GM19455 (cell line): ENCODE results near the gene CARD9.
"Not testable (repeated sequence)": the region's sequence is repeated elsewhere in the genome, so short reads cannot be mapped to it uniquely, and the experiment has no call there.

Experiments used
- ATAC-seq: cut with Tn5 transposase; IDR thresholded peaks from one replicate; pipeline ENCODE4 v1.9.1; 2021; ENCODE audit not compliant: unreplicated experiment

CARD9 gene, protein sequence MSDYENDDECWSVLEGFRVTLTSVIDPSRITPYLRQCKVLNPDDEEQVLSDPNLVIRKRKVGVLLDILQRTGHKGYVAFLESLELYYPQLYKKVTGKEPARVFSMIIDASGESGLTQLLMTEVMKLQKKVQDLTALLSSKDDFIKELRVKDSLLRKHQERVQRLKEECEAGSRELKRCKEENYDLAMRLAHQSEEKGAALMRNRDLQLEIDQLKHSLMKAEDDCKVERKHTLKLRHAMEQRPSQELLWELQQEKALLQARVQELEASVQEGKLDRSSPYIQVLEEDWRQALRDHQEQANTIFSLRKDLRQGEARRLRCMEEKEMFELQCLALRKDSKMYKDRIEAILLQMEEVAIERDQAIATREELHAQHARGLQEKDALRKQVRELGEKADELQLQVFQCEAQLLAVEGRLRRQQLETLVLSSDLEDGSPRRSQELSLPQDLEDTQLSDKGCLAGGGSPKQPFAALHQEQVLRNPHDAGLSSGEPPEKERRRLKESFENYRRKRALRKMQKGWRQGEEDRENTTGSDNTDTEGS

DNA sequence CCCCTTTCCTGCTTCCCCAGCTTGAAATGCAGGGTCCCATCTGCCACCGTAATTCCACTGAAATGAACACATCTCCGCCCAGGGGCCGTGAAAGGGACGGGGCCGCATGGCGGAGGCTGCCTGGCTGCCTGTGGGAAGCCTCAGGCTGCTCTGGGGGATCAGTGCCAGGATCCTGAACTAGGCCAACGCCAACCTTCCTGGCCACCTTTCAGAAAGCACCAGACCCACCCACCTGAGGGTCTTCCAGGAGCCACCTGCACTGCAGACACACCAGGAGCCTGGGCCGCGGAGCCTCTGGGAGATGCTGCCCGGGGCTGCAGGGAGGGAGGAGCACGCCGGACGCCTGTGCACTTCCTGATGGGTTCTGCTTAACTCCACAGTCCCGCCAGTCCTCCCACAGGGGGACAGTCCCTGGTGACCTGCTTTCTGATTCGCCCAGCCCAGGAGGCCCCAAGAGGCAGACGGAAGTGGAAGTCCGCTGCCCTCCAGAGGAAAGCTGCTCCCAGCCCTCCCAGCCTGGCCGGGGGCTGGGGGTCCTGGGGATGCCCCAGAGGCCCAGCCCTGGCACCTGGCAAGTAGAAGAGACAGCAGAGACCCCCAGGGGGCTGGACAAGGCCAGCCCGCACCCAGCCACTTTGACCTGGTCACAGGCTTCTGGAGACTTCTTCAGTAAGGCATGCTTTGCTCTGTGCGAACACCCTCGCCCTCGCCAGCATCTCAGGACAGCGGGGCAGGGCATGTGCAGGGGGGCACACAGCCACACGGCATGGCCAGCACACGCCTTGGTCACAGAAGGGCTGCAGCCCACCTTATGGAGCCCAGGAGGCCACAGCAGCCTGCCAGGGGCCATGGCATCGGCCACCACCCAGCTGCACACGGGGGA is at the start of gene CARD9:
Gene CARD9, minus strand, starts transcription at position 370 of the 883 bp plus-strand sequence. CDS start 1,591 bp downstream, outside the sequence.
- ATAC-seq = no peak

DNA sequence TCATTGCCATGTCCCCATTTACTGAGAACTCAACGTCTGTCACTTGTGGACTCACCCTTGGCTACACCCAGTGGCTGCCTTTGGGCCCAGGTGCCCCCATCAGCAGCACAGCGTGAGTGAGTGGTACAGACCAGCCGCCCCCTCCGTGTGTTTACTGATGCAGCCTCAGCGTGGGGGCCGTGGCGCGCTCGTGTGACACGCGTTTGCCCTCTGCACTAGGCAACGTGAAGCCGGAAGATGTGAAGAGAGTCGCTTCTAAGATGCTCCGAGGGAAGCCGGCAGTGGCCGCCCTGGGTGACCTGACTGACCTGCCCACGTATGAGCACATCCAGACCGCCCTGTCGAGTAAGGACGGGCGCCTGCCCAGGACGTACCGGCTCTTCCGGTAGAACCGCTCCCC is 49.4 kb upstream of the CARD9 start:
- no peak for ATAC-seq

DNA sequence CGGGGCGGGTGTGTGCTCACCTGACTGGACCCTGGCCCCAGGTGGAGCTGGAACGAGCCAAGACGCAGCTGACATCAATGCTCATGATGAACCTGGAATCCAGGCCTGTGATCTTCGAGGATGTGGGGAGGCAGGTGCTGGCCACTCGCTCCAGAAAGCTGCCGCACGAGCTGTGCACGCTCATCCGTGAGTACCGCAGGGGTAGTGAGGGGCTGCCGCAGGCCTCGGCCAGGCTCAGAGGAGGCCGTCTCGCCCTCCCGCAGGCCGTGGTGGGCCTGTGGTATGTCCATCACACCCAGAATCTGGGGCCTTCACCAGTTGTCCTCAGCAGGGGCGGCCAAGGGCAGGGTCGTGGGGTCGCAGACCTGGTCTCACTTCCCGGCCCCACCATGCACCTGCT is 48.3 kb upstream of the CARD9 start:
- ATAC-seq = no peak

DNA sequence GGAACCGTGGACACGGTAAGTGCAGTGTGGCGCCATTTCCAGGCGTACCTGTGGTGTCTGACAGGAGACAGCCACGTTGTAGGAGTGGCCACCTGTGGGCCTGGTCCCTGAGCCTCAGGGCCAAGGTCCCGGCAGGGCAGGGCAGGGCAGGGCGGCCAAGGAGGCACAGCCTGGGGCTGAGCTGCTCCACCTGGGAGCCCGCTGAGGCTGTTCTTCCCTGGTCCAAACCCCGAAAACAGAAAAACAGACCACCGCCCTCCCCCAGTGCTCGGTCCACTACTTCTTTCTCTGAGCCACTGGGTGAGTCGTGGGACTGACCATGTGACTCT is 45.6 kb upstream of the CARD9 start:
- ATAC-seq = no peak

DNA sequence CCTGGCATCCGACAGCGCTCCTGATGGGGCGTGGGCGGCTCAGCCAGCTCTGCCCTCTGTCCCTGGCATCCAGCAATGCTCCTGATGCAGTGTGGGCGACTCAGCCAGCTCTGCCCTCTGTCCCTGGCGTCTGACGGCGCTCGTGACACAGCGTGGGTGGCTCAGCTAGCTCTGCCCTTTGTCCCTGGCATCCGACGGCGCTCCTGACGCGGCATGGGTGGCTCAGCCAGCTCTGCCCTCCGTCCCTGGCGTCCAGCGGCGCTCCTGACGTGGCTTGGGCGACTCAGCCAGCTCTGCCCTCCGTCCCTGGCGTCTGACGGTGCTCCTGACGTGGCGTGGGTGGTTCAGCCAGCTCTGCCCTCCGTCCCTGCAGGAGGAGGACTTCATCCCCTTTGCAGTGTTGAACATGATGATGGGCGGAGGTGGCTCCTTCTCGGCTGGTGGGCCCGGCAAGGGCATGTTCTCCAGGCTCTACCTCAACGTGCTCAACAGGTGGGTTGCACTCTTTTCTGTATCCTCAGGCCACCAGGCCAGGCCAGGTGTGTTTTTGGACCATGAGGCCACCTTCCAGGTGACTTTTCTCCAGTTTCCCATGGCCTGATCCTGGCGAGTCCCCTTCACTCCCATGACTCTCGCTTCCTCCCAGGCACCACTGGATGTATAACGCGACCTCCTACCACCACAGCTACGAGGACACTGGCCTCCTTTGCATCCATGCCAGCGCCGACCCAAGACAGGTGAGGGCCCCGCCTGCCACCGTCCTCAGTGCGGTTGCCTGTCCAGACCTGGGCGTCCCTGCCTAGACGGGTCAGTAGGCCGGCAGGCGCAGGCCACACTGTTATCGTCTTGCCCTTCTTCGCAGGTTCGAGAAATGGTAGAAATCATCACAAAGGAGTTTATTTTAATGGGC is 45.0 kb upstream of the CARD9 start:
- no peak for ATAC-seq

DNA sequence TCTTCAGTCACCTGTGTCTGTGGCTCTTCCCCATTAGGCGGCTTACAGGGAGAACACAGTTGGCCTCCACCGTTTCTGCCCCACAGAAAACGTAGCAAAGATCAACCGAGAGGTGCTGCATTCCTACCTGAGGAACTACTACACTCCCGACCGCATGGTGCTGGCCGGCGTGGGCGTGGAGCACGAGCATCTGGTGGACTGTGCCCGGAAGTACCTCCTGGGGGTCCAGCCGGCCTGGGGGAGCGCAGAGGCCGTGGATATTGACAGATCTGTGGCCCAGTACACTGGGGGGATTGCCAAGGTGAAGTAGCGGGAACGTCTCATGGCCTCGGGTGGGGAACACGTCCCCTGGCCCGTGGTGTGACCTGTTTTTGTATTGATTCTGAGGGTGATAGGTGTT is 43.4 kb upstream of the CARD9 start:
- ATAC-seq = no peak

DNA sequence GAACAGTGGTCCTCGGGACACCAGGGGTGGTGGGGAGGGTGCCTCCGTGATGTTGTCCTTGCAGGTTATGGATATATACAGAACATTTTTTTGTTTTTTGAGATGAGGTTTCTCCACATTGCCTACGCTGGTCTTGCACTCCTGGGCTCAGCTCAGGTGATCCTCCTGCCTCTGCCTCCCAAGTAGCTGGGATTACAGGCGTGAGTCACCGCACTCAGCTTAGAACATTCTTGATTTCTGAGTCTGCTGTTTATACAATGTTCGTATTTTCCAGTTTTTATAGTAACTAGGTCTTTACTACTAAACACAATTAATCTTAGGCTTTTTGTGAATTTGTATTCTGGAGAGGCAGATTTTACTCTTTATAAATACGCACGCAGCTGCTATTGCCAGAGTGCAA is 43.0 kb upstream of the CARD9 start:
- no peak for ATAC-seq

DNA sequence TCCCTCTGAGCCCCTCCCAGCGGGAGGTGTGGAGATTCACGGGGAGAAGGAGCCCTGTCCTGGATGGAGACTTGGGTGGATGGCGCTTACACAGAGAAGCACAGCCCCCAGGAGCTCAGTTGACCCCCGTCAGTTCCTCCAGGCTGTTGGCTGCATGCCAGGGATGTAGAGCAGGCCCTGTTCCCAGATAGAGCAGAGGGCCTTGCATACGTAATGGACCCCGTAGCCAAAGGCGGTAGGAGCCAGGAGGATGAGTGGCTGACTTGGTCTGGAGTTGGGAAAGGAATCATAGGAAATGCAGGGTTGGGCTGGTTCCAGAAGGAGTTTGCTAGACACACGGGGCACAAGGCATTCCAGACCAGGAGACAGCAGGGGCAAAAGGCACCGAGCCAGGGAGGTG is 39.5 kb upstream of the CARD9 start:
- no peak for ATAC-seq

DNA sequence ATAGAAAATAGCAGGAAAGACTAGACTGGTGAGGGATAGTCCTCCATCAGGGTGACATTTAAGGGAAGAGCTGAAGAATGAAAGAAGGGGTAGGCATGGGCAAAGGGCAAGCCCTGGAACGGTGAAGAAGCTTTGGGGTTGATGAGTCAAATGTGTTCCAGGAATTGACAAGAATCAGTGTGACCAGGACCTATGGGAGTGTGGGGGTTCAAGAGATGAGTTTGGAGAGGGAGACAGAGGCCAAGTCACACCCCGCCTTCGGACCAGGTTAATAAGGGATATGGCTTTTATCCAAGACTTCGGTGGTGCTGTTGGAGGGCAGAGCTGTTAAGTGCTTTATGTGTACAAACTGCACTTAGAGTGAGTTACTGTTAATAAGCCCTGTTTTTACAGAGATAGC is 37.9 kb upstream of the CARD9 start:
- no peak for ATAC-seq

DNA sequence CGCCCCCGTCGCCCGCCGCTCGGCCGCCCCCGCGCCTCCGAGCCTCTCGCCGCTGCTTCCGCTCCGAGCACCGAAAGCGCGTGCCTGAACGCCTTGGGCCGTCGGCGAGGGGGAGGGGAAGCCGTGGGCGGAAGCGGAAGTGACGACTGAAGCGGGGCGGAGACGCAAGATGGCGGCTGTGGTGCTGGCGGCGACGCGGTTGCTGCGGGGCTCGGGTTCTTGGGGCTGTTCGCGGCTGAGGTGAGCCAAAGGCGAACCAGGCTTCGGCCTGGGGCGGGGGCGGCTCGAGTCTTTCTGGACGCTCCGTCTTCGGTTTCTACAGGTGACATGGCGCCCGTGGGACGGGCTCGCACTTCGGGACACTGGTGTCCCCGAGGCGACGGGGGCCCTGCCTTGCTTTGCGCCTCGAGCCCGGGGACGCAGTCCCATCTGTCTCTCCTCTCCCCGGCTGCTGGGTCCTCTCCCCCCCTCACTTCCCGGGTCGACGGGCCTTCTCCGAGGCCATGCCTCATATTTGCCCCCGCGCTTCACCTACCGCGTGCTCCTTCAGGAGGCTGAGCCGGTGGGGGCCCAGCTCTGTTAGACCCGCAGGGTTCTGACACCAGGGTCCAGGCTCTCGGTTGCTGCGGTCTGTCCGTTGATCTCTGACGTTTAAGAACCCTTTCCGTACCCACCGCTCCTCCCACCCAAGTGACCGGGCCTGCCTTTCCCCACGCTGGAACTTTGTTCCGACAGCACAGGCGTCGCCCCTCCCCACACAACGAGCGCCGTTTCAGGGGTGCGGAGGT is 37.2 kb upstream of the CARD9 start, which contains the start of the genes ENTR1 and PMPCA:
Gene ENTR1, minus strand, starts transcription at position 115 of the 788 bp plus-strand sequence. CDS start 217 bp downstream, outside the sequence.
Gene PMPCA, plus strand, starts transcription at position 159 of the 788 bp plus-strand sequence. Its CDS starts 11 bp downstream, at position 170.
- peak; percentile 72 for ATAC-seq

DNA sequence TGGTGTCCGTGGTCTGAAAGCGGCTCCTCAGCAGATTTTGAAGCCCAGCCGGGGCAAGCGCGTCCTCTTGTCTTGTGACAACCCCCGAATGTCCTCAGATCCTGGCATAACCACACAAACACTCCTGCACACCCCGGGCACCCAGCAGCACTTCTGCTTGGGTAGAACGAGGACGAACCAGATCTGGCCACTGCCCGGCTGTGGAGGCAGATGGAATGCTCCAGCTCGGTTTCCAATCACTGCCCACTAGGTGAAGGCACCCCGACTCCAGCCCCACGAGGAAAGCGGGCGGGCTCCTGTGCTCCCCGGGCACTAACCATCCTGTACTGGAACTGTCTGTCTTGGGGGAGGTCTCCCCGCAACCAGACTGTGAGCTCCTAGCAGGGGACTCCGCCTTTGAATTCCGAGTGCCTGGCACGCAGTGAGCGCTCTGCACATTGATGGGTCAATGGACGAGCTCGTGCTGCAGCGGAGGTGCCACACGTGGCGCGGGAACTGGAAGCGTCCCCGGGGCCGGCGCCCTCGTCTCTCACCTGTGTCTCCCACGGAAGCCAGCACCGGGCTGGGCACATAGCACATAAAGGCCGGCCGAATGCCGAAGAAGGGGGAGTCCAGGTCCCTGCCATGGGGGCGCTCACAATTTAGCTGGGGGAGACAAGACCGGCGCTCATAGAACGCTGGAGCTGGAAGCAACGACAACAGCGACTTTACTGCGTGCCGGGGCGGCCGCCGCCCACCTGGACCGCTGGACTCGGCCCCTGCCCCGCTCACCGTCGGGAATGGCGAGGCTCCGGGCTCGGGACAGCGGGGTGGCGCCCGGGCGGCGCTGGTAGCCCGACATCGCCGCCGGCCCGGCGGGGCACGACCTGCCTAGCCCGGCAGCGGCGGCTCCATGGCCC is 36.3 kb upstream of the CARD9 start:
- ATAC-seq = peak; percentile 35

DNA sequence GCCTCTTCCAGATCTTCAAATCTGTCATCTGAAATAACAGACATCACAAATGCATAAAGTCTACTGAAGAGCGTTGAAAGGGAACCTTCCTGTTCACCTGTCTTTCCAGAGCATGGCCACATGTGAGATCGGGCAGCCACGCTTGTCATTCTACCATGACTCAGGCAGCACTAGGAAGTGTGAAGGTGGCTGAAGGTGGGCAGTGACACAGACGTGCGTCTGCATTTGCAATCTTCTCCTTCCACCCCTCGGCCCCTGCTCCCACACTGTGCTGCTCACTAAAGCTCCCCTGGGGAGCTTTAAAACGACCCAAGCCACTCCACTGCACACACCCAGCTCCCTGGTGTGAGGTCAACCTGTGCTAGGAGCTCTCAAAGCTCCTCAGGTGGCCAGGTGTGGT is 34.4 kb upstream of the CARD9 start:
- no peak for ATAC-seq

DNA sequence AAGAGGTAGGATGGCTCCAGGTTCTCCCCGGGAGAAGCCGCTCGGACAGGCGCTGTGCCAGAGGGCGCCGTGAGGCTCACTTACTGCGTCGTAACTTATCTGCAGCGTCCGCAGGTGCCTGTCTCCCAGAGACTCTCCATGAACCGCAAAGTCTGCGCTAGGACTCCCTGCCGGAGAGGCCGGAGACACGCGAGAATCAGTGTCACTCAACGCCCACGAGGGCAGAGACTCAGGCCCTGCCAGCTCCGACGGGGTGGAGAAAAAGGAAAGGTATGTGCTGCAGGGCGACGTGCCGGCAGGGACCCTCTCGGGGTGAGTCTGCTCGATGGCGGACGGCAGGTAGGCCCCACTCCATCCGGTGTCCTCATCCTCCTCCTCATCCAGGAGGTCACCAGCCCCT is 33.6 kb upstream of the CARD9 start:
- not testable (repeated sequence) for ATAC-seq

DNA sequence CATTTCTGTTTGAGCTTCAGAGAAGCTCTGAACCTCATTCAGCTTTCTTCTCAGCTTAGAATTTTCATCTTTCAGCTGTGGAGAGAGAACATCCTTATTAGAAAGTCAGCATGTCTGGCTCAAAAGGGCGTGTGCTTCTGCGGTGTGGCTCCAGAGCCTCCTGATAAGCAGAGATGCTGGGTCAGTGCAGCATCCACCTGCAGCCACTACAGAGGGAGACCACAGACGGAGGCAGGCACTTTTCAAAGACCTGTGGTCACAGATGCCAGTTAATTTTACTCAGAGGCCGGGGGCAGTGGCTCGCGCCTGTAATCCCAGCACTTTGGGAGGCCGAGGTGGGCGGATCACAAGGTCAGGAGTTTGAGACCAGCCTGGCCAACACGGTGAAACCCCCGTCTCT is 32.4 kb upstream of the CARD9 start:
- ATAC-seq = not testable (repeated sequence)

DNA sequence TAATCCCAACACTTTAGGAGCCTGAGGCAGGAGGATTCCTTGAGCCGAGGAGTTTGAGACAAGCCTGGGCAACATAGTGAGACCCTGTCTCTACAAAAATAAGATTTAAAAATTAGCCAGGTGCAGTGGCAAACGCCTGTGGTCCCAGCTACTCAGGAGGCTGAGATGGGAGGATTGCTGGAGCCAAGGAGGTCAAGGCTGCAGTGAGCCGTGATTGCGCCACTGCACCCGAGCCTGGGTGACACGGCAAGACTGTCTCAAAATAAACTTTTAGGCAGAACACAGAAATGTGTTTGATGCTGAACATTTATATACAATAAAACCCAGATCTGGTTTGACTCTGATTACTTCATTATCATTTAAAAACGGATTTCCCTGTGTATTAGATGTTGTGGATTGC is 32.0 kb upstream of the CARD9 start:
- no peak for ATAC-seq

DNA sequence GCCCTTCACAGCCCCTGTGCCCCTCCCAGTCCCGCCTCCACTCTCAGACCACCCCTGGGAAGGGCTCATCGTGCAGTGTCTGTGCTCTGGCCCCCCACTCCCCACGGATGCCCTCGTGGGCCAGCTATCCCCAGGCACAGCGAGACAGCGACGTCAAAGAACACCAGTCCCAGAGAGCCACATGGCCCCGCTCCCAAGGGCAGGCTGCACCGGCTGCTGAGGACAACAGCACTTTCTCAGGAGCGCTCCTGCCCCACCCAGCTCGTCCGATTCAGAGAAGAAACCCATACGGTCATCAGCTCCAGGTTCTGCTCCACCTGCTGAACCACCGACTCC is 31.3 kb upstream of the CARD9 start:
- no peak for ATAC-seq

DNA sequence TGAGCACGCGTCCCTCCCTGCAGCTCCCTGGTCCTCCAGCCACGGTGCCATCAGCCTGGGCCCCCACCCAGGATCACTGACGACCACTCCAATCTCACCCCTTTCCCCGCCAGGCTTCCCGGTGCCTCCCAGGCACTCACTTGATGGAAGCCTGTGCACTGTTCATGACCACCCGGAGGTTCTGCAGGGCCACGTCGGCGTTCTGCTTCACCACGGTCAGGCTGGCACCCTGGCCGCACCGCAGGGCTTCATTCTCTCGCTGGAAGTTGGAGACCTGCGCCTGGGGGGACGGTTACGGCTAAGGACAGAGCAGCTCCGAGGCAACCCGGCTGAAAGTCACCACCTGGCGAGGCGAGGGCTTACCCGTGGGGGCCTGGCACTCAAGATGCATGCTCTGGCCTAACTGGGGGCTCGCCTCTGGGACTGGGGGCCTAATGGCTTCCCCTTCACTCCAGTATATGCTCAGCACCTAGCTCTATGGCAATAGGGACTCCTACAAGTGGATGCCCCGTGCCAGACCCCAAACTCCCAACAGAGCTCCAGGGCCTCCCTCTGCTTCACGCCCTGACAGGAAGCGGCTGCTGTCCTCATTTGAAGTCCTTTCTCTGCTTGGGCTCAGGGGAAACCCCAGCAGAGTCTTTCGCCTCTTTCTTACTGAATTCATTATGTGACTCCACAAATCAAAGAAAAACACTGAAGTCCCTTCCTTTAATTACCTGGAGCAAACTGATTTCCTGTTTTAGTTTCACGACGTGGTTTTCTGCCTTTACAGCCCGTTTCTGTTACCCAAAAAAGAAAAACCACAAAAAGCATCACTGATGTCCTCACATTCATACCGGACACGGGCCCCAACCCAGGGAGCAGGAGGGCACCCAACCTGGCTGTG is 30.7 kb upstream of the CARD9 start:
- ATAC-seq = no peak

DNA sequence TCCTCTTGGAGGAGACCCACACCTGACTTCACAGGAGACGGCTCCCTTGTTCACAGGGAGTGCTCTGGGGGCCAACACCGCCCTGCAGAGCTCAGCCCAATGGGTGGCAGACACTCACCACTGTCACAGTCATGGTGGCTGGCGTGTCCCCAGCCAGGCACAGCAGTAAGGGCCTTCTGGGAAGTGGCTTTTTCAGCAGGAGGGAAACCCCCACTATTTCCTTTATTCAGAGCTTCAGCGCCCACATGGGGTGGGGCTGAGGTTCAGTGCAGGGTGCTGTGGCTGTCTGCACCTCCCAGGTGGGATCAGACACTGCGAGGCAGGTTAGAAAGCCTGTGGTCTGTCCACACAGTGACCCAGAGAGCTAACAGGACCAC is 30.1 kb upstream of the CARD9 start:
- ATAC-seq = no peak
